Gastroesophageal sphincter (tissue), 3 donors: ENCODE data around the gene CHCHD10.

Experiments
- POLR2A ChIP-seq, 2 donors: fragments of 450-650 bp; IDR thresholded peaks; one replicate each; pipeline ENCODE4 v1.6.1; 2017; ENCODE audit warnings: antibody characterized with exemption in 2 of 2, mild to moderate bottlenecking in 2 of 2, moderate library complexity in 1 of 2
- TF ChIP-seq, protein P1 (sequence below), 4 experiments: fragments of 200-600 bp in 2 of 4; fragments of 450-650 bp in 2 of 4; sonication (generic) in 1 of 4; IDR thresholded peaks; one replicate each; pipeline ENCODE4 v1.5.1; 2017 to 2019; ENCODE audit warnings: antibody characterized with exemption in 4 of 4, mild to moderate bottlenecking in 2 of 4, moderate library complexity in 2 of 4

DNA sequence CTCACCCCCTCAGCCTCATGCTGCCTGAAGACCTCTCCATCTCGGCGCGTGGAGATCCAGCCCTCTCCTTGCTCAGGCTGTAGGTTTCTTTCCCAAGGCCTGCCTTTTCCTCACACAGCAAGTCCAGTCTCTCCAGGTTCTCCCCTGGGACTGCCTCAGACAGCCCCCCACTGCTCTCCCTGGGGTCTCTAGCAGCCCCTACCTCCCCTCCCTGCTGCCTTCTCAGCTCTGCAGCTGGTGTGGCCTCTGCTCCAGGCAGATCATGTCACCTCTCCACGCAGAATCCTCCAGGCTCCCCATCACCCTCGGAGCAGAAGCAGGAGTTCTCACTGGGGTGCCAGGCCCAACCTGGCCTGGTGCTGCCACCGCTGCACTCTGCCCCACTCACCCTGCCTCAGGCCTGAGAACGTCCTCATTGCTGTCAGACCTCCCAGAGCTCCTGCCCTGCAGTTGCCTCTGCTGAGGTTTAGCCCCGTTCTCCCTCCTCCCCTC is 34.2 kb upstream of the CHCHD10 start:
- TF ChIP-seq, protein P1, sequence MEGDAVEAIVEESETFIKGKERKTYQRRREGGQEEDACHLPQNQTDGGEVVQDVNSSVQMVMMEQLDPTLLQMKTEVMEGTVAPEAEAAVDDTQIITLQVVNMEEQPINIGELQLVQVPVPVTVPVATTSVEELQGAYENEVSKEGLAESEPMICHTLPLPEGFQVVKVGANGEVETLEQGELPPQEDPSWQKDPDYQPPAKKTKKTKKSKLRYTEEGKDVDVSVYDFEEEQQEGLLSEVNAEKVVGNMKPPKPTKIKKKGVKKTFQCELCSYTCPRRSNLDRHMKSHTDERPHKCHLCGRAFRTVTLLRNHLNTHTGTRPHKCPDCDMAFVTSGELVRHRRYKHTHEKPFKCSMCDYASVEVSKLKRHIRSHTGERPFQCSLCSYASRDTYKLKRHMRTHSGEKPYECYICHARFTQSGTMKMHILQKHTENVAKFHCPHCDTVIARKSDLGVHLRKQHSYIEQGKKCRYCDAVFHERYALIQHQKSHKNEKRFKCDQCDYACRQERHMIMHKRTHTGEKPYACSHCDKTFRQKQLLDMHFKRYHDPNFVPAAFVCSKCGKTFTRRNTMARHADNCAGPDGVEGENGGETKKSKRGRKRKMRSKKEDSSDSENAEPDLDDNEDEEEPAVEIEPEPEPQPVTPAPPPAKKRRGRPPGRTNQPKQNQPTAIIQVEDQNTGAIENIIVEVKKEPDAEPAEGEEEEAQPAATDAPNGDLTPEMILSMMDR (IDR thresholded peaks at IDR 0.05) = no peak
- no peak for TF ChIP-seq POLR2A (IDR thresholded peaks at IDR 0.05)
